ENCODE data around the gene ADGRD2.

The ADGRD2 gene

DNA sequence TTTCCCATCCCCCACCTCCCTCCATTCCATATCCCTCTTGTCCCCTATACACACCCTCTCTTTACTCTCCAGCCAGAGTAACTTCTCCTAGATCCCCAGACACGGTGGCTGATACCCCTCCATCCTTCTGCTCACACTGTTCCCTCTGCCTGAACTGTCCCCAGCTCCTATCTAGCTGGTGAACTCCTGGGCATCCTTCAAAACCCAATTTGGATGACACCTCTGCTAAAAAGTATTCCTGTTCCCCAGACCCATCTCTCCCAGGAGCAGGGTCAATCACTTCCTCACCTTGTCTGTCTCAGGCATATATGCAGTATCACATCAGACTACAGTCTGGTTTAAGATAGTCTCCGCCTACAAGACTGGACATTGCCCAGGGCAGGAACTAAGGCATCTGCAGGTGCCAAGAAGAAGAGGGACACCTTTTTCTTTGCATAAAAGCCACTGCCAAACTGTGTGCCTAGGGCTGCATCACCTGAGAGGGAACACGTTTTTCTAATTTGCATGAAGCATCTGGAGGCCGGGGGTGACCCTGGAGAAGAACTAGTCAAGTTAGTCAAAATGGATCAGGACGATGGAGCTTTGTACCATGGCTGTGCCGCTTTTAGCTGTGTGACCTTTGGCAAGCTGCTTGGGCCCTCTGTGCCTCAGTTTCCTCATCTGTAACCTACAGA is 29.8 kb downstream of the ADGRD2 start:
- no peak for DNase-seq (ENCODE audit: low read depth)

DNA sequence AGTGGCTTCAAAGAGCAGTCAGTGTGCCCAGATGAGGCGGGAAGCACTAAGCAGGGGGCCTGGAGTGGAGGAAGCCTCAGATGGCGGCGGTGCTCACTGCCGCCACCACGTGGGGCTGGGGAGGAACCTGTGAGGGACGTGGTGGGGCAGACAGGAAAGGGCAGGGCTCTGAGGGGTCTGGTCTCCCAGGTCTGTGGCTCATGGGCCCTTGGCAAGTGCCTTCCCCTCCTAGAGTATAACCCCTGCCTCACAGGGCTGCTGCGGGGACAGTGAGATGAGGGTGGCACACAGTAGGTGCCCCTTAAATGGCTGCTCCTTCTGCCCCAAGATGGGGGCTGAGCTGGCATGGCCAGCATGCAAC is 30.4 kb downstream of the ADGRD2 start:
- no peak for DNase-seq (ENCODE audit: low read depth)

DNA sequence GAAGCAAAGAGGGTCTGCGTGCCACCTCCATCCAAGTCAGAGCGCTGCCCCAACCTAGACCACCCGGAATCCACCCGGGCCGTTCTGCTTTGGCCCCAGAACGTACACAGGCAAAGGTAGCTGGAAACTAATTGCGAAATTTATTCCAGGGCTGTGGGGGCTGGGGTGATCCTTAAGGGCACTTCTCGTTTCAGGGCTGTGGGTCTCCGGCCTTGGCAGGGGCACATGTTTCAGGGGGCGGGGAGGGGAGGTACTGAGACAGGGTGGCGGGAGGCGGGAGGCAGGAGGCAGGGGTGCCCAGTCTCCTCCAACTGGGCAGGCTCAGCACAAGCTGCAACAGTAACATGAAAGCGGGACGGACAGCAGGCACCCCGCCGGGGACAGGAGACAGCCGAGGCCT is 30.9 kb downstream of the ADGRD2 start:
- DNase-seq (ENCODE audit: low read depth), result no peak

DNA sequence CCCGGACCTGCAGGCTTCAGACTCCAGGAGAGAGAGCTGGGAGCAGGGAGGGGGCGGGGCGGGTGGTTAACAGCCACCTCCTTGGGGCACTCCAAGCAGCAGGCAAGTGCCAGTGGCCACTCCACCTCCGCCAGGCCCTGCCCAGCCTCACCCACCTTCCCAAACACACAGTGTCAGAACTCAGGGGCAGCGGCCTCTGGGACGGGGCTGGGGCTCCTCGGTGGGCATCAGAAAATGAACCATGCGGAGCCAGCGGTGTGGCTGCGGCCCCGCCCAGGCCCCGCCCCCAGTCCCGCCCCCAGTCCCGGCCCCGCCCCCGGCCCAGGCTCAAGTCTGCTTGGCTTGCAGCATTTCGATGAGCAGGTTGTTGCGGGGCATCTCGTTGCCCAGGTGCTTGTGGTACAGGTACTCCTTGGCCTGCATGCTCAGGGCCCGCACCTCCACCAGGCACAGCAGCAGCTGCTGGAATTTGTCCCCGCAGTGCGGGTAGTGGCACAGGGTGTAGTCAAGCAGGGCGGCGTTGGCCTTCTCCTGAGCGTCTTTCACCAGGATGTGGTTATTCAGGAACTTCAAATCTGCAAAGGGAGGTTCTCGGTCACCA is 32.3 kb downstream of the ADGRD2 start:
- DNase-seq (ENCODE audit: low read depth), result no peak

DNA sequence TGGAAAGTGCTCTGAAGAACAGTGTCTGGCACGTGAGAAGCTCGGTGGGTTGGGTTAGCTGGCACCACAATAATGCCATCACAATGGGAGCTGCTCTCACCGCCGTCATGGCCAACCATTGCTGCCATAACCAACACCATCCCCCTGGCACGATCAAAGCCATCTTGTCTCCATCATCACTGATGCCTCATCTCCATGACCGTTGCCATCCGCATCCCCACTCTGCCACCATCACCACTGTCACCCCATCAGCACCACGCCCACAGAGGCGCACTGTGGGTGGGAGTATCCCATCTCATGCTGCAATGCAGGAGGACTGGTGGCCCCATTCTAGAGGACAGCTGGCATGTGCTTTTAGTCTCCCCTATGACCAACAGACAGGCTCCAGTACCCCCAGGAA is 33.2 kb downstream of the ADGRD2 start:
- DNase-seq (ENCODE audit: low read depth), result no peak

DNA sequence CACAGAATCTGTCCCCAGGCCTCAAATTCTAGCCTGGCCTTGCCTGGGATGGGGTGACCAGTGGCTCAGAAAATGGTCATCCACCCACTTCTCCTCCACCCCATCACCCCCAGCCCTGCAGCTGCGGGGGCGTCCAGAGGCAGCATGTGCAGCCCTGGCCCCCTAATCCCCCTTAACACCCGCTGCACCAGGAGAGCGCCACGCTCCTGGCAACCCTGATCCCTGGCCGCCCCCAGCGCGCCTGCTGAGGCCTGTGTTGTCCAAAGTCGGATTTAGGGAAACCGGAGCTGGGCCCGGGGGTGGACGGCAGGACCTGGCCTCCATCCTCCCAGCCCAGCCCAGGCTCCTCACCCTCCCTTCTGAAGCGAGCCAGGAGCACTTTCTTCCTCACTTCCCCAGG is 35.0 kb downstream of the ADGRD2 start:
- DNase-seq (ENCODE audit: low read depth), result no peak

DNA sequence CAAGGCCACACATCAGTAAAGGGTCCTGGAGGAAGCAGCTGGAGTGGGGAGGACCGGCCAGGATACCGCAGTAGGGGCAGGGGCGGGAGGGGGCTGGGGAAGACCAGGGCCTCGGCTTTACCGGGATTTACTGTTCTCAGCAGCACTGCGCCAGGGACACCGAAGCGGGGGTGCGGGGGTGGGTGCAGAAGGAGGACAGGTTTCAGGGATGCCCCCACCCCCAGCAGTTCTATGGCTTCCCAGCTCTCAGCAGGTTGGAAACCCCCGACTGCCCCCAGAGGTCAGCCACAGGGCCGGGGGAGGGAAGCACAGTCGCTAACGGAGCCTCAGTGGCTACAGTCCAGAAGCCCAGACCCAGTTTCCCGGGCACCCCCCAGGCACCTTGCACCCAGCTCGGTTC is 35.7 kb downstream of the ADGRD2 start:
- DNase-seq (ENCODE audit: low read depth), result no peak

DNA sequence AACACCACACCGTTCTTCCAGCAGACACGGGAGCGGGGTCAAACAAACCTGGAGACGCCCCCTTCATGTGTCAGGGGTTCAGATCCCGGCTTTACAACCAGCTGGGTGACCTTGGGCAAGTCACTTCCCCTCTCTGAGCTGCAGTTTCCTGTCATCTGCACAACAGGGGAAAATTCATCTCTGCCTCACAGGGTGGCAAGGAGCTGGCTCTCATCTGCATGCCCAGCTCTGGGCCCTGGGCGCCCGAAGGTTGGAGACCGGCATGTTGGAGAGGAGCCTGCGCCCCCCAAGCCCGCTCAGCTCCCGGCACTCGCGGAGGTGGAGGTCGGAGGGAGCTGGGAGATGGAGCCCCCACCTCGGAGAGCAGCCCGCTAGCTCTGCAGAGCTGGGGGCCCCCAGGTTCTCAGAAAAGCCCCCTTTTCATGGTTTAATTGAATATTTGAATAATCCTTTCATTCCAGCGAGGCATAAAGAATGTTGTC is 36.6 kb downstream of the ADGRD2 start:
- no peak for DNase-seq (ENCODE audit: low read depth)

DNA sequence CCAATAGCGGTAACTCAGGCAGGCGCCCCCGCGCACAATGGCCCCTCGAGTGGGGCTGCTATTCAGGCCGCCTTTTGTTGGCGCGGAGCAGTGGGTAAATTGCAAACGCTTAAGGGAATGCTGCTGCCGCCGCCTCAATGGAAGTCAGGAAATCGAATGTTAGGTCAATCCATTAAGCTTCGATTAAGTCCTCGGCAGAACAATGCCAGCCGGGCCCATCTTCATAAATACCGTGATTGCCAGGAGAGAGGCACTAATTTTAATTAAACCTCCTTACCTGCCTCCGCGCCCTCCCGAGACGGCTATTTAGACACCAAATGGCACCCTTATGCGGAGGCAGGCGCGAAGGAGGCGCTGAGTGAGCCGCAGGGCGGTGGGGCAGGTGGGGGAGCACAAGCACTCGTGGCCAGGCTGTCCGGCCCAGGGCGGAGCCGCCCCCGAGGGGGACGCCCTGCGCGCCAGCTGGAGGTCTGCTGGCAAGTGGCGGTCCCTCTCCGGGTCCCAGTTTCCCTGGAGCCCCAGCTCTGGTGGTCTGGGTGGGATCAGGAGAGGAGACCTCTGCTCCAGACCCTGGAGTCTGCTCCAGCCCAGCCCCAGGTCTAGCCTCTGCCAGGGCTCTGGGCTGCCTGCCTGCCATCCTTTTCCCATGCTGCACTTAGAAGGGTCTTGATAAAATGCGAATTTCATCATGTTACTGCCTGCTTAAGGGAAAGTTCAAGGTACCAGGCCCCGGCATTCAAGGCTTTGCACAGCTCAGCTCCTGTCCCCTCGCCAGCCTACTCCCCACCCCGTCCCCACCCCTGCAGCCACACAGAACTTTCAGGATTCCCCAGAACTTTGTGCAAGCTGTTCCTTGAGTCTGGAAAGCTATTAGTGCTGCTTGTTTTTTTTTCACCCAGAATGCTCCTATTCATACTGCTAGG is 37.3 kb downstream of the ADGRD2 start:
- DNase-seq (ENCODE audit: low read depth), result no peak

DNA sequence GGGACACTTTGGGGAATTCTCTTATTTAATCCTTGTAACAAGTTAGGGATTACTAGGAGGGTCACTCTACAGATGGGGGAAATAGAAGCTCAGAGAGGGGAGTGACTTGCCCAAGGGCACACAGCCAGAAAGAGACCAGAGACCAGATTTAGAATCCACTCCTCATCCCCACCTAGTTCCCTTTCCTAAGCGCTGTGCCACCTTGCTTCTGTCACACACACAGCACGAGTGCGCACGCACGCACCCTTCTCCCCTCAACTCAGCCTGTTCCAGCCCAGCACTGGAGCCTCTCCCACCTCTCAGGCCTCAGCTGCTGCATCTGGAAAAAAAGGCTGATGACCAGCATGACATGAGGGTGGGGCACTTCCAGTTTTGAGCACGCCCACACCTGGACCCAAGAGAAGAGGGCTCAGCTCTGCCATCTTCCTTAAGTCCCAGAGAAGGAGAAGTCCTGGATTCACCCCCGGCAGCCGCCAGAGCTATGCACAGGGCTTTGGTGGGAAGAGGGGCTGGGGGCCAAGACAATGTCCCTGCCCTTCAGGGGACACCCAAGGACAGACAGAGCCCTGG is 38.5 kb downstream of the ADGRD2 start:
- DNase-seq (ENCODE audit: low read depth), result no peak

DNA sequence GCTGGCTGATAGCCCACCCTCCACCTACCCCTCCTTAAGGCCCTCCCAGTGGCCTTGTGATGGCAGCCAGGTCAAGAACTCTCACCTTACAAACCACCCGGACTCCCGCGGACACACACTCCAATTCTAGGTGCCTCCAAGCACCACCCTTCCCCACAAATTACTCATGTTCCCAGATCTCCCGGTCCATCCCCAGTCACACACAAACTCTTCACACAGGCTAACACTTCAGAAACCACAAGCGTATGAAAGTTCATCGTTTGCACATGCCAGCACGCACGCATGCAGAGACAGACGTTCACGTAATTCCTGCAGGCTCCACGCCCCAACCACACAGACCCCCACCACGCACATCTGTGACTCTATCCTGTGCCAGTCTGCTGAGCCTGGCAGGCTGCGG is 39.0 kb downstream of the ADGRD2 start:
- DNase-seq (ENCODE audit: low read depth), result no peak

DNA sequence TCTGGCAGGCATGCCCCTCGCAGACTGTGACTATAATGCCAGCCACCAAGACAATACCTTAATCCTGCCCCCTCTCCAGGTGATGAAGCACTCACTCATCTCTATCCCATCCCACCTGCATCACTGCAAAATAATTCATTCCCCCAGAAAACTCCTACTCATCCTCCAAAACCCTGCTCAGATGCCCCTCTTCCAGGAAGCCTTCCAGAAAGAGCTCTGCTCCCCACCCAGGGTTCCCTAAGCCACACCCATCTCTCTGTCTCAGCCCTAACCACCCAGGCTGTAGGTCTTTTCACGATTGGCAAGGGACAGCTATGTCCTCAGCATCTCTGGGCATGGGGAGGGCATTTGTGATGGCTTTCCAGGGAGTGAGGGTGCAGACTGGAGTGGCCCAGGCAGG is 39.8 kb downstream of the ADGRD2 start:
- no peak for DNase-seq (ENCODE audit: low read depth)

DNA sequence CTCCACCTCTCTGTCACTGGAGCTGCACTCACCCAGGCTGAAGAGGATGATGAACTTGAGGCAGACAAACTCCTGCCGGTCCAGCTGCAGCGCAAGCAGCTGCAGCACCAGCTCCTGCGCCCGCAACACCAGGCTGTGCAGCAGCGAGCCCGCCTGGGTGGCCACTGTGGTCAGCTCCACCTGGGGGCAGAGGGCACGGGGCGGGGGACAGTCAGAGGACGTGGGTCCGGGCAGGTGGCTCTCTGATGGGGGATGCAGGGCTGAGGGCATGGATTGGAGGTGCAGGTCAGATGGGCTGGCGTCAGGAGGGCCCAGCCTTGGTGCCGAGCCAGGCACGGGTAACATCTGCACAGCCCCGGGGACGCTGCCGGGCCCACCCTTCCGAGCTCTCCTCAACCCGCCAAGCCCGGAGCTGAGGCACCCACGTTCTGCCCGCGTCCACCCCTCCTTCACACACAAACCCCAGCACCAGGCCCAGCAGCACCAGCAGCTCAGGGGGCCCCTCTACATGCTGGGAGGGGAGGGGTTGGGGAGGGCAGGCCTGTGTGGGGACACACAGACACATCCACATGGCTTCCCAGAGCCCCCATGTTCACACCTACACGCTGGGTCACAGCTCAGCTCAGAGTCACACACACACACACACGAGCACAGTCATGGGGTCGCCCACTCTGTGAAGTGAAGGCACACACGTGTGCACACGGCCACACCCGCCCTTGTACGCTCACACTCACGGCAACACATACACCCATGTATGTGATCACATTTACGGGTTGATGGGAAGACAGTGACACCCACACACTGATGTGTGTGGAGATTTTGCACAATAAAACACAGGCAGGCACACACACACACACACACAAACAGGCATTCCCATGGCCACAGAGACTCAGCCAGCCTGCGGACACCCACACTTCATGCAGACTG is 41.1 kb downstream of the ADGRD2 start:
- DNase-seq (ENCODE audit: low read depth), result no peak

DNA sequence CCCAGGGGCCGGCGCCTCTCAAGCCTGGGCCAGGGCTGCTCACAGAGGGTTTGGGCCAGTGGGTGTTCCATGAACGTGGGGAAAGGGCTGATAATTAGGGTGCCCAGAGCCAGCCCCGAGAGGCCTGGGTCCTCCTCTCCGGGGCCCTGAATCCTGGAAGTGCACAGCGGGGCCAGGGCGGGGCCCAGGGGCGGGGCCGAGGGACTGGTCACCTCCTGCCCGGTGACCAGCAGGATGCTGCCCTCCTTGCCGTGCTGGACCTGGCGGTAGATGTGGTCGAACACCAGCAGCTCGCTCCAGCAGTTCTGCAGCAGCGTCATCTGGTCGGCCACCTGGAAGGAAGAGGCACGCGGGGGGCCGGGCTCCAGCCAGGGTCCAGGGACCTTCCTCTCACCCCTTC is 42.6 kb downstream of the ADGRD2 start:
- DNase-seq (ENCODE audit: low read depth), result no peak

DNA sequence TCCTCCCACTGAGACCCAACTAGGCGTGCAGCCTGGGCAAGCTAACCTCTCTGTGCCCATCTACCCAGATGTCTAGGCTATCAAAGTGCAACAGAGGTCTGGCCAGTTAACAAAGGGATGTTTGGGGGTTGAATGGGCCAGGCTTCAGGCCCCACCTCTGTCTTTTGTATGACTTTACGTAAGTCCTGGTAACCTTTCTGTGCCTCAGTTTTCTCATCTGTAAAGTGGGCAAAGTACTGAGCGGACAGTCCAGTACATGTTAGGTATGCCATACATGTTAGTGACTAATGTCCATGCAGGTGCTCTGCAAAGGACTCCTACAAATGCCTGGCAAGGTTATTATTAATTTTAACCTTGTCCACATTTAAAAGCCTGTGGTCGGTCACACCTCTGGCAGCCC is 43.0 kb downstream of the ADGRD2 start:
- no peak for DNase-seq (ENCODE audit: low read depth)

DNA sequence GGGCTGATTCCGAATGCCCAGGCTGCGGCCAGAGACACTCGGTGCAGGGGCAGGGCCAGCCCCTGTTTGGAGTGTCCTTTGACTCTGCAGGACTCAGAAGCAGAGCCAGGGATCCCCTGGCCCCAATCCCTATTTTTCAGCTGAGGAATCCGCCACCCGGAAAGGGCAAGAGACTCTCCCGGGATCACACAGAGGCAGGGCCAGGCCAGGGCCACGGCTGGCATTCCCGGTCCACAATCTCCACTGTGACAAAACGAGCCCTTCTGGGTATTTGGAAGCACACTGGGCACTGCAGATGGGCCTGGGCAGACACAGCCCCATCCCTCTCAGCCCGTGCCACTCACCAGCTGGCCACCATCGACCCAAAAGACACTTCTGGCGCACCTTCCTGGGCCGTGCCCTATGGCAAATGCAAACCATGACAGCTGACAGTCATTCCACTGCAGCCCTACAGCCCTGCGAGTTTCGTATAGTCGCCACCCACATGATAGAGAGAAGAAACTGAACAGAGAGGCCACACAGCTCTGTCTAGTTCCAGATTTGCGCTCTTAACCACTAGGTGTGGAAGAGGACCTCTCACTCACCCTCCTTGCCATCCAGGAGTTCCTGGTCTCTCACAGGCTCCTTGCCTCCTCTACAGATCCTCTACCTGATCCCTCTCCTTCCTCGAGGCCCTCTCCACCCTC is 43.7 kb downstream of the ADGRD2 start:
- no peak for DNase-seq (ENCODE audit: low read depth)

DNA sequence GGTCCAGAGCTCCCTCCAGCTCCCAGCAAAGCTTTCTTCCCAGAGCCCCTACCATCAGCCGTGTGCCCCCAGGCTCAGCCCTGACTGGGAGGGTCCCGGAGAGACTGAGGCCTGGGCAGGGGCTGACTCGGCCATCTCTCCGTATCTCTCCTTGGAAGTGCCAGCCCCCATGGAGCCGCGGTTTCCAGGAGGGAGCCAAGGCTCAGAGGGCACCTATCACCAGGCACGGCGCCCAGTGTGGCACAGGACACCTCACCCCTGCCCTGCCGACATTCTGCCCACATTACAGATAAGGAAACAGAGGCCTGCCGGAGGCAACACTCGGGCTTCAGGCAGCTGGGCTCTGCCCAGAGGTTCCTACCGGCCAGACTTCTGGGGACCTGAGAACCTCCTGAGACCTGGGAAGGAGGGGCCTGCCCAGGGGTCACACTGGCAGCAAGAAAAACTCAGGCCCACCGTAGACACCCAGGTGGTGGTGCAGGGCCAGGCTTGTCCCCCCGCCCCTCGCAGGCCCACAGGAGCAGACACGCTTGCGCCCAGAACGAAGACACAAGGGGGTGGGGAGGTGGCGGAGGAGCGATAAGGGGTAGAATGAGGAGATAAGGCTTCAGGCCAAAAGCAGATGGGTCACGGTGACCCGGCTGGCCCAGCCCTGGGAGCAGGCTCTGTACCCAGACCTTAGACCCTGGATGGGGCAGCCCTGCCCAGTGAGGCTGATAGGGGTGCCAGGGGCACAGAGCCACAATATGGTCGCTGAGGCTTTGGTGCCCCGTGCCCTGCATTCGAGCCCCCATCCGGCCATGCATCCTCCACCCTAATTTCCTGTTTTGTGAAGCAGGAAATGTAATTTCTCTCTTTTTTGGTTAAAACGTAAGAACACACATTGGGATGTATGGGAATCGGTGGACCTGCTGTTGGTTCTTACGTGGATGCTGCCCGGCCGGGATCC is 45.1 kb downstream of the ADGRD2 start:
- DNase-seq (ENCODE audit: low read depth), result no peak

DNA sequence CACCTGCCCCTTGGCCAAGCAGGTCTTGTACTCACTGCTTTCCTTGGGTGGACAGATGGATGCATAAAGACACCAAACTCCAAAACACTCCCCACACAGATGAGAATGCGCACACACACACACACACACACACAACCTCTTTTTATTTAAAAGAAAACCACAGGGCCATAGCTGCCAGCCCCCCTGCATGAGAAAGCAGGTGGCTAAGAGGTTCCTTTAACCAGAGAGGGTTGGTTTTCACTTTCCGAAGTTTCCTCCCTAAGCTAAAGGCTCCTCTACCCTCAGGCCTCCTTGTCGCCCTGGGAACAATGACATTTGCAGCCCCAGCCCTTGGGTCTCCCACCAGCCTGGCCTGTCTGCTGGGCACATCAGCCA is 45.8 kb downstream of the ADGRD2 start:
- DNase-seq (ENCODE audit: low read depth), result no peak

DNA sequence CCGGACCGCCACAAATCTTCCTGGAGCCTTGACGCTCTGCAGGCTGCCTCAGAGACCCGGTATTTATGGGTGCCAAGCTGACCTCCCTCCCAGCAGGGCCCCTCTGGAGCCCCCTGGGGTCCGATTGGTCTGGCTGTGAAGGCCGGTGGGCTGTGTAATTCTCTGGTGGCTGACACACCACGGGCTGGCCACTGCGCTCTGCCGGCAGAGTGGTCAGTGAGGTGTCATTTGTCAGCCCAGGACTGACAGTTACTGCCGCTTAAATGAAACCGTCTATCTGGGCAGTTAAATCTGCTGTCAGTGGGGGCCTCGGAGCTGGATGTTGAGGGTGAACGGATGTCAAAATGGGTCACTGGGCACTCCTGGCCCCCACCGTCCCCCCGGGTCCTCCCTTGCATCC is 46.2 kb downstream of the ADGRD2 start:
- no peak for DNase-seq (ENCODE audit: low read depth)

DNA sequence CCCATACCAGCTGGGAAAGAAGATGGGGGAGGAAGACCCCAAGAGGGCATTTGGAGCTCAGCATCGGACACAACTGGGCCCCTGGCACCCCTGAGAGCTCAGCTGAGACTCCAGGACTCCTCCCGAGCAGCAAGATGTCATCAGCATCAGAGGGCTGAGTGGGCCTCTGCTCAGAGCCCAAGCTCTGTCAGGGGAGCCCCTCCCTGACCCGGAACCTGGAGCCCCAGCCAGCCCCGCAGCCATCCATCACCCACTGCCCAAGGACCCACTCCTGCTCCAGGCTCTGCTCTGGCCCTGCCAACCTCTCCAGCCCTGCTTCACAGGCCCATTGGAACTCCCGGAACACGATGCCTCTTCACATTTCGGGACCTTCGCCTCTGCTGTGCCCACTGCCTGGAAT is 47.2 kb downstream of the ADGRD2 start:
- no peak for DNase-seq (ENCODE audit: low read depth)

Data from activated T-cell treated with anti-CD3 and anti-CD28 coated beads for 48 hours (primary cell).